ENCODE data around the gene NCS1. TPM values are rescaled to one million over a fixed set of nuclear protein-coding genes. Genes with fewer than 3 reads are reported as not detected.

NCS1 gene
- total RNA-seq, 1 donor from 2014 or later: 50.0 TPM

DNA sequence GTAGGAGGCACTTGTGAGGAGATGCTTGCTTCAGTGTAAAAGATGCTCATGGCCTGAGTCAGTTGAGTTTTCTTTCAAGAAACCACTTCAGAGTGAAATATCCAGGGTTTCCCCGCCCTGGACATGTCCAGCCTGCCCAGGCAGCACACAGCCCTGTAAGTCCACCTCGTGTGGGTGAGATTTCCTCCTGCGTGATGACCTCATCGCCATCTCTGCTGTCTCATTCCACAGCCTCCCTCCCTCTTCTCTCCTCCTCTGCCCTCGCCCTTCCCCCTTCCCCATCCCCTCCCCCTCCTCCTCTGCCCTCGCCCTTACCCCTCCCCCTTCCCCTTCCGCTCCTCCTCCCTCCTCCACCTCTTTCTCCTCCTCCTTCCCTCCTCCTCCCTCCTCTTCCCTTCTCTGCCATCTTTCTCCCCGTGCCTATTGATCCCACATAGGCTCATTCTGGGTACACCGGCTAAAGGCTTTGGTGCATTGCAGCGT, 34.0 kb upstream of the NCS1 start:
- peaks cover 12% of the 10 kb centered on the region for H3K36me3 Mint-ChIP-seq (ENCODE audit: low read depth)
- TF ChIP-seq, protein P1, sequence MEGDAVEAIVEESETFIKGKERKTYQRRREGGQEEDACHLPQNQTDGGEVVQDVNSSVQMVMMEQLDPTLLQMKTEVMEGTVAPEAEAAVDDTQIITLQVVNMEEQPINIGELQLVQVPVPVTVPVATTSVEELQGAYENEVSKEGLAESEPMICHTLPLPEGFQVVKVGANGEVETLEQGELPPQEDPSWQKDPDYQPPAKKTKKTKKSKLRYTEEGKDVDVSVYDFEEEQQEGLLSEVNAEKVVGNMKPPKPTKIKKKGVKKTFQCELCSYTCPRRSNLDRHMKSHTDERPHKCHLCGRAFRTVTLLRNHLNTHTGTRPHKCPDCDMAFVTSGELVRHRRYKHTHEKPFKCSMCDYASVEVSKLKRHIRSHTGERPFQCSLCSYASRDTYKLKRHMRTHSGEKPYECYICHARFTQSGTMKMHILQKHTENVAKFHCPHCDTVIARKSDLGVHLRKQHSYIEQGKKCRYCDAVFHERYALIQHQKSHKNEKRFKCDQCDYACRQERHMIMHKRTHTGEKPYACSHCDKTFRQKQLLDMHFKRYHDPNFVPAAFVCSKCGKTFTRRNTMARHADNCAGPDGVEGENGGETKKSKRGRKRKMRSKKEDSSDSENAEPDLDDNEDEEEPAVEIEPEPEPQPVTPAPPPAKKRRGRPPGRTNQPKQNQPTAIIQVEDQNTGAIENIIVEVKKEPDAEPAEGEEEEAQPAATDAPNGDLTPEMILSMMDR (IDR thresholded peaks at IDR 0.05): no peak
- H3K4me3 Mint-ChIP-seq (ENCODE audit: unreplicated experiment): no peak overlapping the region
- peaks cover 21% of the 10 kb centered on the region for H3K4me1 Mint-ChIP-seq (ENCODE audit: low read depth)
- no peaks in the 10 kb centered on the region for H3K27me3 Mint-ChIP-seq (ENCODE audit: low read depth)
- no peak for DNase-seq (ENCODE audit: low spot score)
- H3K9me3 Mint-ChIP-seq (ENCODE audit: low read depth): no peaks in the 10 kb centered on the region
- peak overlapping the region; percentile 92 for H3K27ac Mint-ChIP-seq (ENCODE audit: unreplicated experiment)

DNA sequence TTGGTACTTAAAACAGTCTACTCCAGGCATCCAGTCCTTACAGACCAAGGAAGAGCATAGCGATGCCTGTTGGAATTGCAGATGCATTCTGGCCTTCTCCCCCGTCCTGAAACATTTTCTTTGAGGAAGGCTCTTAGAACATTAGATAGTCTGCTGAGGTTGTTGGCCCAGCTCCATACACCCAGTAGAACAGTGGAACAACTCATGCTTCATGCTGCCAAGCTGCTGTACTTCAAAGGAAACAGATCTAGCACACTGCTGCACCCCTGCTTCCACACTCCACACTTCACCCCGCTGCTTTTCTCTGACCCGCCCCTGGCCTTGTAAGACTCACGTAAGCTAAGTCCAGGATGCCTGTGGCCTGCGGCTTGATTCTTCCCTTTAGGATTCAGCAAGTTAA, 33.4 kb upstream of the NCS1 start:
- Mint-ChIP-seq H3K27me3 (ENCODE audit: low read depth) (no peaks in the 10 kb centered on the region), H3K9me3 (ENCODE audit: low read depth) (no peaks in the 10 kb centered on the region), H3K27ac (ENCODE audit: unreplicated experiment) (peak overlapping the region; percentile 92), H3K36me3 (ENCODE audit: low read depth) (peaks cover 8% of the 10 kb centered on the region), H3K4me3 (ENCODE audit: unreplicated experiment) (no peak overlapping the region), H3K4me1 (ENCODE audit: low read depth) (peaks cover 25% of the 10 kb centered on the region)
- no peak for DNase-seq (ENCODE audit: low spot score)
- TF ChIP-seq, protein P1 (IDR thresholded peaks at IDR 0.05): no peak

DNA sequence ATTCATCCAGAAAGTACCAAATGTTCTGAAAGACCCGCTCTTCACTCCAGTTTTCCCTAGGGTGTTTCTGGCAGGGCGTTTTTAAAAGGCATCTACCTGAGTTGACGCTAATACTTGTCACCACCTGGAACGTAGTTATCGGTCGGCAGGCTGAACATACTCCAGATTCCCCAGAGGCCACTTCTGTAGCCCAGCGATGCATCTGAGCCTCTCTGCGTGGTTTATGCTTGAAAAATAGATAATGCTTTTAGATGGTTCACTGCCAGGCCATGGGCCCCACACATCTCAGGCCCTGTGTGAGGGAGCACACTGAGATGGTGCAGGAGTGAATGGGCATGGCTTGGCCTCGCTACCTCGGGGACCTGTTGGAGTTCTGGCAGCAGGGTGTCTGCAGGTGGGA, 33.0 kb upstream of the NCS1 start:
- Mint-ChIP-seq H3K27me3 (ENCODE audit: low read depth) (no peaks in the 10 kb centered on the region), H3K36me3 (ENCODE audit: low read depth) (peaks cover 8% of the 10 kb centered on the region), H3K4me1 (ENCODE audit: low read depth) (peaks cover 30% of the 10 kb centered on the region), H3K9me3 (ENCODE audit: low read depth) (no peaks in the 10 kb centered on the region), H3K4me3 (ENCODE audit: unreplicated experiment) (no peak overlapping the region), H3K27ac (ENCODE audit: unreplicated experiment) (peak overlapping the region; percentile 92)
- no peak for DNase-seq (ENCODE audit: low spot score)
- TF ChIP-seq, protein P1 (IDR thresholded peaks at IDR 0.05): no peak

DNA sequence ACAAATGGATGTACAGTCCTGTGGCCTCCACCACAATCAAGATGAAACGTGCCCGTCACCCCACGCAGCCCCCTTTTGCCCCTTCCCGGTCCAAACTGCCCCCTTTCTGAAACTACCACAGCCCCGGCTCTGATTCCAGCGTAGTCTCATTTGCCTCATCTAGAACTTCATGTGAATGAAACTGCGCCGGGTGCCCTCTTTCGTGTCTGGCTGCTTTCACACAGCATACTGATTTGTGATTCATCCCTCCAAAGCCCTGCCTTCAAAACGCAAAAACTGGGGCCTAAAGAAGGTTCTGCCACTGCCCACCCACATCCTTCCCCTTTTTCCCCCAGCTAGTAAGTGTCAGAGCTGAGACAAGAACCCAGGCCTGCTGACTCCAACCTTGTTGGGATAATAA, 31.5 kb upstream of the NCS1 start:
- TF ChIP-seq, protein P1 (IDR thresholded peaks at IDR 0.05): no peak
- Mint-ChIP-seq H3K27ac (ENCODE audit: unreplicated experiment) (no peak overlapping the region), H3K27me3 (ENCODE audit: low read depth) (no peaks in the 10 kb centered on the region), H3K4me3 (ENCODE audit: unreplicated experiment) (no peak overlapping the region), H3K9me3 (ENCODE audit: low read depth) (no peaks in the 10 kb centered on the region), H3K36me3 (ENCODE audit: low read depth) (peaks cover 1% of the 10 kb centered on the region), H3K4me1 (ENCODE audit: low read depth) (peaks cover 36% of the 10 kb centered on the region)
- DNase-seq (ENCODE audit: low spot score): no peak

DNA sequence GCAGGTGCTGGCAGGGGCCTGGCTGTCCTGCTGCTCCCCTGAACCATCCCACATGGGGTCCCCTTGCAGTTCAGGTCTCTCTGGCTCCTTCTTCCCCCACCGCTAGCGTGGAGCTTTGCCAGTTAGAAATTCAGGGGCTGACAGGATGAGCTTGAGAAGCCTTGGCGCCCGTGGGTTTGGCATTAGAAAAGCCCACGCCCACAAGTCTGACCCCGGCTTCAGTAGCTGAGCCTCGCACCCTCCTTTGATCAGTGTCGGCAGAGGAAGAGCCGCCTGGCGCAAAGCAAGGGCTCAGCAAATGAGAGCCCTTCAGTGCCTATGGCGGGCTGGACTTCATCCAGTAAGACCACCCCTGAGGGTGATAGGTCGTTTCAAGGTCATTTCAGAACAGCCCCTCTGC, 30.1 kb upstream of the NCS1 start:
- peaks cover 36% of the 10 kb centered on the region for H3K4me1 Mint-ChIP-seq (ENCODE audit: low read depth)
- no peak overlapping the region for H3K4me3 Mint-ChIP-seq (ENCODE audit: unreplicated experiment)
- H3K9me3 Mint-ChIP-seq (ENCODE audit: low read depth): no peaks in the 10 kb centered on the region
- H3K36me3 Mint-ChIP-seq (ENCODE audit: low read depth): no peaks in the 10 kb centered on the region
- H3K27ac Mint-ChIP-seq (ENCODE audit: unreplicated experiment): no peak overlapping the region
- no peak for DNase-seq (ENCODE audit: low spot score)
- TF ChIP-seq, protein P1 (IDR thresholded peaks at IDR 0.05): no peak
- H3K27me3 Mint-ChIP-seq (ENCODE audit: low read depth): no peaks in the 10 kb centered on the region
